ACC112 (cell line): Measurements from ENCODE around the gene REEP1.

Experiments
- H2AFZ ChIP-seq: fragments of 200-600 bp; sonication (generic); one replicate; pipeline ENCODE4 v1.6.0; 2017; ENCODE audit warnings: antibody characterized with exemption, low read length; ENCODE audit not compliant: unreplicated experiment
- H3K27ac ChIP-seq: fragments of 200-600 bp; sonication (generic); 2 replicates; pipeline ENCODE4 v1.5.1; 2014; ENCODE audit warnings: low read depth, mild to moderate bottlenecking, antibody characterized with exemption, low read length, moderate library complexity
- H3K27me3 ChIP-seq: fragments of 200-600 bp; sonication (generic); 2 replicates; pipeline ENCODE4 v1.6.1; 2014; ENCODE audit warnings: mild to moderate bottlenecking, antibody characterized with exemption, low read length, moderate library complexity, mixed read lengths; ENCODE audit not compliant: insufficient read depth
- H3K36me3 ChIP-seq: fragments of 200-600 bp; sonication (generic); 2 replicates; pipeline ENCODE4 v1.6.1; 2016; ENCODE audit warnings: mild to moderate bottlenecking, antibody characterized with exemption, low read length, moderate library complexity, mixed read lengths; ENCODE audit not compliant: insufficient read depth
- H3K4me1 ChIP-seq: fragments of 200-600 bp; sonication (generic); one replicate; pipeline ENCODE4 v1.6.1; 2016; ENCODE audit warnings: low read length, mixed read lengths; ENCODE audit not compliant: insufficient read depth, unreplicated experiment, control insufficient read depth
- H3K4me3 ChIP-seq: fragments of 200-600 bp; sonication (generic); 2 replicates; pipeline ENCODE4 v1.5.1; 2014; ENCODE audit warnings: mild to moderate bottlenecking, low read depth, low read length
- H3K79me2 ChIP-seq: fragments of 200-600 bp; sonication (generic); one replicate; pipeline ENCODE4 v1.6.0; 2016; ENCODE audit warnings: low read length; ENCODE audit not compliant: control insufficient read depth, unreplicated experiment, insufficient read depth

REEP1 gene

DNA sequence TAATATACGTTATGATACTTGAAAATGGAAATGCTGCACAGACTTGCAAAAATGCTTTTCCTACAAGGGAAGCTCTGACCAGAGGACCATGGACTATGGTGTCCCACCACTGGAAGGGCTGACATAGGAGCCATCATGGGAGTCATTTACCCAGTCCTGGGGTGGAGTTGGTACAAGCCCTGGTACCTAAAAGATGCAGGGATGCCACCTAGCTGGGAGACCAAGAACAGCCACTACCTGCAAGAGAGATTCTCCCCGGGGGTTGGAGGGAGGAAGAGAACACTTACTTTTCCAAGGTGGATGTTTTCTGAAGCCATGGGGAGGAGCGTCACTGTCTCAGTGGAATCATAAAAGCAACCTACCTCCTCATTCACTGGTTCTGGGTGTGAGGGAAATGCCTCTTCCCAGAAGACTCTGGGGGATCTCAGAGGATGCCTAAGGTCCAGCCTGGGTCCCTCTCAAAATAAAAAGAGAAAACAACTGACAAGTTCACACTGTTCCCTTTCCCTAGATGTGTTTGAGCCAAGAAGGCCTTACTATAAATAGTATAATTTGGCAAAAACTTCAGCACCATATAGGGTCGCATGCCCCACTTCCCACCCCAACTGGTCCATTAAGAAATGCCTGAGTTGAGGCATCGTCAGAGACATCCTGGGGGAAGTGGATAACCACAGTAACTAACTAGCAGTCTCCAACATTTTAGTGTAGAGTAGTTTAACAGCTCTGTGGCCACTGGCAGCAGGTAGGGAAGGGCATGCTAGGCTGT is 39.9 kb downstream of the REEP1 start:
- Histone ChIP-seq H3K36me3 (no peaks in the 10 kb centered on the region), H3K27ac (no peak overlapping the region), H3K27me3 (peaks cover 37% of the 10 kb centered on the region), H2AFZ (no peak overlapping the region), H3K79me2 (no peaks in the 10 kb centered on the region), H3K4me1 (peaks cover 6% of the 10 kb centered on the region), H3K4me3 (no peak overlapping the region)

GRCh38 chr2:86296947-86297346 is 40.5 kb downstream of the REEP1 start:
- peaks cover 2% of the 10 kb centered on the region for H3K4me1 ChIP-seq
- H3K27me3 ChIP-seq, result peaks cover 37% of the 10 kb centered on the region
- H3K4me3 ChIP-seq, result no peak overlapping the region
- H3K36me3 ChIP-seq, result no peaks in the 10 kb centered on the region
- H2AFZ ChIP-seq, result no peak overlapping the region
- no peak overlapping the region for H3K27ac ChIP-seq
- no peaks in the 10 kb centered on the region for H3K79me2 ChIP-seq

DNA sequence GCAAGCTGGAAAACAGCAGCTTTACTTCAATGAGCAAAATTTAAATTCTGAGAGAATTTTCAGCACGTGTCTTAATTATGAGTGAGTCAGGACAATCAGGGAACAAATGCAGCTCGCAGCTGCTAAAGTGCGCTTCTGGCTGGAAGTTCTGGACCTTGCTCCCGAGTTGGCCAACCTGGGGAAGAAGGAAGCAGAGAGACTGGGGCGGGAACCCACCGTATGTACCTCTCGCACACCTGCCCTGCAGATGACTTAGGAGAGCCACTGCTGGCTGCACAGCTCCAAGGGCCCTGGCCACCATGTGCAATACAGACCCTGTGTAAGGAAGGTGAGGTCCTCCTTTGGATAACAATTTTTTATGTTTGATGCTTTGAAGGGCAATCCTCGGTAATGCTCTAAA is 42.4 kb downstream of the REEP1 start:
- no peaks in the 10 kb centered on the region for H3K4me1 ChIP-seq

GRCh38 chr2:86293612-86294011 is 43.8 kb downstream of the REEP1 start:
- H3K27me3 ChIP-seq, result peaks cover 56% of the 10 kb centered on the region
- H3K36me3 ChIP-seq, result no peaks in the 10 kb centered on the region
- H3K79me2 ChIP-seq, result no peaks in the 10 kb centered on the region
- H3K27ac ChIP-seq, result no peak overlapping the region
- no peaks in the 10 kb centered on the region for H3K4me1 ChIP-seq
- H3K4me3 ChIP-seq, result no peak overlapping the region
- H2AFZ ChIP-seq, result no peak overlapping the region

More for the DNA sequence above, 42.4 kb downstream of the REEP1 start:
- no peaks in the 10 kb centered on the region for H3K36me3 ChIP-seq
- H2AFZ ChIP-seq, result no peak overlapping the region
- H3K4me3 ChIP-seq, result no peak overlapping the region
- peaks cover 47% of the 10 kb centered on the region for H3K27me3 ChIP-seq
- H3K27ac ChIP-seq, result no peak overlapping the region
- H3K79me2 ChIP-seq, result no peaks in the 10 kb centered on the region

- Histone ChIP-seq H2AFZ (no peak overlapping the region), H3K36me3 (no peaks in the 10 kb centered on the region), H3K4me3 (no peak overlapping the region), H3K4me1 (no peaks in the 10 kb centered on the region), H3K27ac (no peak overlapping the region), H3K27me3 (peaks cover 61% of the 10 kb centered on the region), H3K79me2 (no peaks in the 10 kb centered on the region)
These were observed 44.6 kb downstream of the REEP1 start for GRCh38 chr2:86292571-86293515.

DNA sequence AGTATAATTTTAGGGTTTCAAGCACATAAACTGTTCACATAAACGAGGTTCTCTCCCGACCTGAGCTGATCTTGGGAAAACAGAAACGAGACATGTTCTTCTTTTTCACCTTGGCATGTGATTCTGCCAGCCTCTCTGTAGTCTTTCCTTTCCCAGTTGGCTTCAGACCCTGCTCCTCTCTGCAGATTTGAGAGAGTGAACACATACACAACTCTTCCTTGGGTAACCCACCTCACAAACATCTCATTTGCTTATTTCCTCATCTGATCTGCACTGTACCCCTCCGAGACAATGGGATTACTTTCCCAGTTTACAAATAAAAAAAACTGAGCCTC is 46.1 kb downstream of the REEP1 start:
- Histone ChIP-seq H3K36me3 (no peaks in the 10 kb centered on the region), H3K27me3 (peaks cover 74% of the 10 kb centered on the region)

DNA sequence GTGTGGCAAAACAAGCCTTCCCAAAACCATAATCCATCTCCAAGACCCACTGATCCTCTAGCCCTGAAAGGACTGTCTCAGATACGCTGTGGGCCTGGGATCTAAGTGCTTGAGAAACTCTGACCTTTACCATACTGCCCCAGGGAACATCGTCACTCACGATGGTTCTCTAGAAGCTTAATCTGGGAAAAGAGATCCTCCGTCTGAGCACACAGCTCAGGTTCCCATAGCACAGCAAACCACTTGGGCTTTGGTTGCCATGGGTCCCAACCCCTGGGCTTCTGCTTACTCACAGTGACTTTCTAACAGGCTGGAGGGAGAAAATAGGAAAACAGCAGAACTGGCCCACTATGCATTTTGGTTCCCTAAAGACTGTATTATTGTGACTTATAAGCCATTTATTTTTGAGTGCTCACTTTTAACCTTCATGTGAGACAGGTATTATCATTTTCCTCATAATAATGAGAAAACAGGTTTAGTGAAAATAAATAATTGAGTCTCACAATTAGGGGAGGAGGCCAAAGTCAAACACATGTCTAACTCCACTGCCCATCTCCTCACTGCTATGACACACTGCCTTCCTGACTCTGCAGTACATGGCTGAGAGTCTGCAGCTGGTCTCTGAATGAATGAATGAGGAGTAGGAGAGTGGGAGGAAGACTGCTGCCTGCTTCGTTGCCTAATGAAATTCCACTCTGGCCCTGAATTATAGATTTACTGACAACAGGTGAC is 46.7 kb downstream of the REEP1 start:
- no peaks in the 10 kb centered on the region for H3K79me2 ChIP-seq
- H3K27me3 ChIP-seq, result peaks cover 79% of the 10 kb centered on the region
- no peak overlapping the region for H3K27ac ChIP-seq
- no peaks in the 10 kb centered on the region for H3K36me3 ChIP-seq
- no peak overlapping the region for H2AFZ ChIP-seq
- no peak overlapping the region for H3K4me3 ChIP-seq
- no peaks in the 10 kb centered on the region for H3K4me1 ChIP-seq

More for the DNA sequence above, 46.1 kb downstream of the REEP1 start:
- H2AFZ ChIP-seq, result no peak overlapping the region
- no peak overlapping the region for H3K4me3 ChIP-seq
- H3K4me1 ChIP-seq, result no peaks in the 10 kb centered on the region
- no peak overlapping the region for H3K27ac ChIP-seq
- H3K79me2 ChIP-seq, result no peaks in the 10 kb centered on the region

DNA sequence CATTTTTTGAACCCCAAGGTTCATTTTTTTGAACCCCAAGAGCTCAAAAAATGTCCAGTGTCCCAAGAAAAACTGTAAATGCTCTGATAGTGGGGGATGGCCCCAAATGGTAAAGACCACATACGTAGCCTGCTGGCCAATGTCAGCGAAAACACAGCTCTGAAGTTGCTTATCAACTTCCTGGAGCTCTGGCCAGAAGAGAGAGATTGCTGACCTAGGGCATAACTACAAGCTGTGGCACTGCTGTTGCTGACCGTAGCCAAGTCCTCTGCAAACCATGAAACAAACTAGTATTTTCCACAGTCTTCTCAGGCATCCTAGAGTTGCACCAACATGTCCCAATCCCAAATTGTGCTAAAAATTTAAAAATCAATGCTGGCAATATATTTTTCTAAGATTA is 50.9 kb downstream of the REEP1 start:
- Histone ChIP-seq H3K27ac (no peak overlapping the region), H3K4me3 (no peak overlapping the region), H3K4me1 (no peaks in the 10 kb centered on the region), H3K36me3 (no peaks in the 10 kb centered on the region), H3K27me3 (peaks cover 74% of the 10 kb centered on the region), H2AFZ (no peak overlapping the region), H3K79me2 (no peaks in the 10 kb centered on the region)

- Histone ChIP-seq H2AFZ (no peak overlapping the region), H3K27me3 (peaks cover 76% of the 10 kb centered on the region), H3K4me3 (no peak overlapping the region), H3K27ac (no peak overlapping the region), H3K36me3 (no peaks in the 10 kb centered on the region), H3K4me1 (no peaks in the 10 kb centered on the region), H3K79me2 (no peaks in the 10 kb centered on the region)
These were observed 51.4 kb downstream of the REEP1 start for GRCh38 chr2:86285981-86286380.

DNA sequence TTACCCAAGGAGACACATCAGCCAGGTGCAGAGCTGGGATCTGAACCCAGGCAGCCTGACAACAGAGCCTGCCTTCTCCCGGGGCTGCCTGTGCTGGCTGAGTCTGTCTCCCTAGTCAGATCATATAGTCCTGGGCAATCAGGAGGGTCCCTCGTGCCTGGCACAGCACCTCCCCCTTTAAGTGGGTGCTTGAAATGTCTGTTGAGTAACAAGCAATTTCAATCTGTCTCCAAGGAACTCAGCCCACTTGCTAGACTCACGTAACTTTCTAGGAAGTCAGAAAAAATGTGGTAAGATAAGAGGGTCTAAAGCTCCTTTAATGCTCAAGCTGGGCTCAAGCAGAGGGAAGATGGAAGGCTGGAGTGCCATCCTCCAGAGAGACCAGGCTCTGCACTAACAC is 51.9 kb downstream of the REEP1 start:
- Histone ChIP-seq H3K4me1 (no peaks in the 10 kb centered on the region), H3K36me3 (no peaks in the 10 kb centered on the region), H3K79me2 (no peaks in the 10 kb centered on the region), H3K27me3 (peaks cover 78% of the 10 kb centered on the region), H3K4me3 (no peak overlapping the region), H2AFZ (no peak overlapping the region), H3K27ac (no peak overlapping the region)
